GM21423 (cell line): Measurements from ENCODE around the gene FBXL14.

Experiments
- ATAC-seq: cut with Tn5 transposase; IDR thresholded peaks from one replicate; pipeline ENCODE4 v1.9.1; 2021; ENCODE audit warnings: mild to moderate bottlenecking, moderate library complexity; ENCODE audit not compliant: unreplicated experiment

FBXL14 gene

GRCh38 chr12:1595026-1595561, 713 bp upstream of the FBXL14 start:
- peak; percentile 1 for ATAC-seq

DNA sequence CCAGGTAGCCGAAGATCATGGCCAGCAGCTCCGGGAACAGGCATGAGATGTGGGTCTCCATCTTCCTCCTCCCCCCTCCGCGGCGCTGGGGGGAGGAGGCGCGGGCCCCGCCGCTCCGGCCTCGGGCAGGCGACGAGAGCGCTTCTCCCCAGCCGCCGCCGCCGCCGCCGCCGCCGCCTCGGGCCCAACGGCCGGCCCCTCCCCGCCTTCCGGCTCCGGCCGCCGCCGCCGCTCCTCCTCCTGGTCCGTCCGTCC, 448 bp downstream of the FBXL14 start:
- no peak for ATAC-seq

DNA sequence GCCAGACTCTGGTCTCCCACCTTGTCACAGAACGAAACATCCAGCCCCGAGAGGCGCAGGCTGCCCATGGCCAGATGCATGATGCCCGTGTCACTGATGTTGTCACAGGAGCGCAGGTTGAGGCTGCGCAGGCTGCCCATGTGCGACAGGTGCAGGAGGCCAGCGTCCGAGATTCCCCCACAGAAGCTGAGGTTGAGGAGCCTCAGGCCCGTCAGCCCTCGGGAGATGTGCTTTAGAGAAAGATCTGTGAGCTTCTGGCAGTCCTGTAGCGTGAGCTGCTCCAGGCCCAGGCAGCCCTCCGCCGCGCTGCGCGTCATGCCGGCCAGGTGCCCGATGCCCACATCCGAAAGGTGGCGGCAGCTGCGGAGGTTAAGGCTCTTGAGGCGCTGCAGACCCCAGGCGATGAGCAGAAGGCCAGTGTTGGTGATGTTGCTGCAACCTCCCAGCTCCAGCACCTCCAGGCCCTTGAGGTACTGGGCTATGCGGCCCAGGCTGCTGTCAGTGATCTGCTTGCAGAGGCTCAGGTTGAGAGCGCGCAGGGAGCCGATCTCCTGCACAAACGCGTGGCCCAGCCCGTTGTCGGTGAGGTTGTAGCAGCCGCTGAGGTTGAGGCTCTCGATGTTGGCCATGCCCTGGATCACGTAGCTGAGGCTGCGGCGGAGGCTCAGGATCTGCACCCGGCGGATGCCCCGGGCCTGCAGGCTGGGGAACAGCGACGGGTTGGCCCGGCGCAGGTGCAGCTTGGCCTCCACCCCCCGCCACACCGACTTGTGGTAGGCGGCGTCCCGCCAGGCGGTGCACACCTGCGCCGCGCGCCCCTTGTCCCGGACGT, 991 bp downstream of the FBXL14 start:
- ATAC-seq, result peak; percentile 23

GRCh38 chr12:1592444-1593173, 1.8 kb downstream of the FBXL14 start:
- no peak for ATAC-seq

DNA sequence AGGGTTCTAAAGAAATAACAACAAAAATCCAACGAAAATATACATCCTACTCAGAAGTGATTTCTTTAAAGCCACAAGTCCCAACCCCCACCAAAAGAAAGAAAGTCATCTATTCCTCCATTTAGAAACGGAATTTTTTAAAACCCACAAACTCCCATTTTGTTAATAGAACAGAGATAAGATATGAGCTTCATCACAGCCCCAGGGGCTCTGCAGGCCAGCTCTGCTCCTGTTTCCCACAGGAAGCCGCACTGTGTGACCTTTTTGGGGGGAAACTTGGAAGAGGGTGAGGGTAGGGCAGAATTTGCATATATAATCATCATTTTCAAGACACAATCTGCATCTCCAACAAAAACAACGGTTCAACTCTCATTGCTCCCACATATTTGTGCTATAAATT, 2.8 kb downstream of the FBXL14 start:
- no peak for ATAC-seq

GRCh38 chr12:1591034-1591433, 3.3 kb downstream of the FBXL14 start:
- ATAC-seq, result no peak

DNA sequence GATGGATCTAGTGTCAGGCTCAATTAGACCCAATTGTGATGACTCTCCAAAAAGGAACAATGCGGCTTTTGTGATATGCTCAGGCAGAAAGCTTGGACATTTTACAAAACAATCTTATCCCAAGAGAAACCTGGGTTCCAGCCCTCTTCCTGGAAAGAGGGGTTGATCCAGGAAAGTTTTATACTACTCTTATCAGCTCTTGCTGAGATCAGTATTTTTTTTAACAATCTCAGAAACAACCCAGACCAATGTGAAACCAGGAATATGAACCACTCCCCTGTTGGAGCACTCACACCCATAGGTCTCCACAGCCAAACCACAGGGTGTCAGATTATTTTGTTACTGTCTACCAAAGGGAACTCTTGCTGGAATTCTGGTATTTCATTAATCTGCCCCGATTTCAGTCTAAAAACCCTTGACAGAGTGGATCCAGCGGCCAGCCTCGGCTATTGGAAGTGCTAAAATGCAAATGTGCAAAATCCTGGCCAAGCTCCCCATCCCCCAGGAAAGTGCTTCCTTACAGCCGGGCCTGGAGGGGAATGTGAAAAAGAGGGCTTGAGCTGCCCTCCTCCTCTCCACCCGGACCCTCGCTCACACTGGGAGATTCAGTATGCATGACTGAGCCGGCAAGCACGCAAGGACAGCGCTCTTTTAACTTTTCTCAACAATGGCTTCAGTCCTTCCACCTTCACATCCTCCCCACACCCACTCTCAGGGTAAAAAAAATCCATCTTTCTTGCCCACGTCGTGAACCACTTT, 4.0 kb downstream of the FBXL14 start:
- ATAC-seq, result no peak

- ATAC-seq, result no peak
These were observed 5.8 kb downstream of the FBXL14 start for GRCh38 chr12:1588575-1588947.

DNA sequence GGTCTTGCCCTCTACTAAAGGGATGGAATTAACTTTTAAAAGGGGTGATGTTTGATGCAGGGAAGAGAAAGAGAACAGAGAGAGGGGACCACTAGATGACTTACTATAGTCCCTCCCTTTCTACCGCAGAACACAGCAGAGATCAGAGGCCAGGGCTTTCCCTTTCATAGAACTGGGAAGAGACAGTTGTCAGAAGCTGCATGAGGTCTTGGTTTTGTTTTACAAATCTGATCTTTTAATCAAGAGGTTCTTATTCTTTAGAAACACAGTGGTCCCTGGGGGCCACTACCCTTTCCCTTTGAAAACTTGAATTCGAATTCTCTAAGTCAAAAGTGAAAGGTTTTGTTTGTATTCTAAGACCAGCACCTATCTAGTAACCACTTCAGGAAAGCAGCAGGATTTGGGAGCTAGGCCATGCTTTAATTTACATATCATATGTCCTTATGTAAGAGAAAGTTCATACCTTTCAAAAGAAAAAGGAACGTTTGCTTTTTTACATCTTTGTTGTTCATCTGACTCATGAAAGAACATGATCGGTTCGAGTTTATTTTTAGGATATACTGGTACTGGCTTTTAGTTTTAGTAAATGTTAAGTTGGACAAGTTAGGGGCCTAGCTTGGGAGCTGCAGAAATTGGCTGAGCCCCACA, 6.3 kb downstream of the FBXL14 start:
- ATAC-seq, result no peak

GRCh38 chr12:1584326-1584725, 10.1 kb downstream of the FBXL14 start:
- ATAC-seq, result no peak

DNA sequence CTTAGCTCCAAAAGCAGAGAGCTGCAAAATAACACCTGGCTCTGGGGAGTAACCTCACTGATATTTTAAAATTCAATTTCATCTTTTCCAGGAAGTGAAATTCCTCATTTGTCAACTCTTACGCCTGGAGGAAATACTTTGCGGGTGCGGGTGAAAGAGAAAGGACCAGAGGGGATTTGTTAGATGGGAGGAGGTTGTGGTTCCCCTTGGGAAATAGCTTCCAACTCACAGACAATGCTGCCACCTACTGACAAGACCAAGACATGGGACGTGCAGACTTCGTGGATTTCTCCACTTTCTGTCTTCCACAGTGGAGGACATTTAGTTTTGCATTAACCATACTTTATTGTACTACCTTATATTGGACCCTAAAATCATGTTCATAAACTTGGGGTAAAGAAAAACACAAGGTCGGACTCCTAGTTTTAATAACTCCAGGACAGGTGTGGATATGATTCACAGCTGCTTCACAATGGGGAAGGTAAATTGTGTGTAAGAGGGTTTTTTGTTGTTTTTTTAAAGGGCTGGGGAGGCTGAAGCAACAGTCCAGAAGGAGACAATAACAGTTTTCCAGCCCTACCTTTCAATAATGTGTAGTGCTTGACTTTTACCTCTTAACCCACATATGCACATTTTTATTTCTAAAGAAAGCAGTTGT, 10.8 kb downstream of the FBXL14 start:
- peak; percentile 83 for ATAC-seq

GRCh38 chr12:1582709-1583050, 11.7 kb downstream of the FBXL14 start:
- no peak for ATAC-seq

- no peak for ATAC-seq
These were observed 12.2 kb downstream of the FBXL14 start for GRCh38 chr12:1581973-1582708.

DNA sequence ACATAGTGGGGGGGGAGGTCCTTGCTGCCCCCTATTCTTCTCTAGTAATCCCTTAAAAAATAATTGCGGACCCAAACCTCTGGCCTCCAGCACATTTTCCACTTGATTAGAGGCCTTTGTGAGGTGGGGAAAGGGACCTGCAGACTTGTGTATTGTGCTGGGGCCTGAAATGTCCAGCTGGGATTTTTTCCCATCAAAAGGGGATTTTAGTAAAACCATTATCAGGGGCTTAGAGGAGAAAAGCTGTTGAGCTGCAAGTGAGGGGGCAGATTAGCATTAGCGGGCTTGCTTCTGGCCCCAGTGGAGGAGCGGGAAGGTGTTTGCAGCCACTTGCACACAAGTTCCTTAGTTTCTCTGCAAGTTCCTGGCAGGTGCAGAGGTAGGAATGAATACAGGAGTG, 13.9 kb downstream of the FBXL14 start:
- ATAC-seq, result no peak

GRCh38 chr12:1579651-1580435, 14.5 kb downstream of the FBXL14 start:
- no peak for ATAC-seq

DNA sequence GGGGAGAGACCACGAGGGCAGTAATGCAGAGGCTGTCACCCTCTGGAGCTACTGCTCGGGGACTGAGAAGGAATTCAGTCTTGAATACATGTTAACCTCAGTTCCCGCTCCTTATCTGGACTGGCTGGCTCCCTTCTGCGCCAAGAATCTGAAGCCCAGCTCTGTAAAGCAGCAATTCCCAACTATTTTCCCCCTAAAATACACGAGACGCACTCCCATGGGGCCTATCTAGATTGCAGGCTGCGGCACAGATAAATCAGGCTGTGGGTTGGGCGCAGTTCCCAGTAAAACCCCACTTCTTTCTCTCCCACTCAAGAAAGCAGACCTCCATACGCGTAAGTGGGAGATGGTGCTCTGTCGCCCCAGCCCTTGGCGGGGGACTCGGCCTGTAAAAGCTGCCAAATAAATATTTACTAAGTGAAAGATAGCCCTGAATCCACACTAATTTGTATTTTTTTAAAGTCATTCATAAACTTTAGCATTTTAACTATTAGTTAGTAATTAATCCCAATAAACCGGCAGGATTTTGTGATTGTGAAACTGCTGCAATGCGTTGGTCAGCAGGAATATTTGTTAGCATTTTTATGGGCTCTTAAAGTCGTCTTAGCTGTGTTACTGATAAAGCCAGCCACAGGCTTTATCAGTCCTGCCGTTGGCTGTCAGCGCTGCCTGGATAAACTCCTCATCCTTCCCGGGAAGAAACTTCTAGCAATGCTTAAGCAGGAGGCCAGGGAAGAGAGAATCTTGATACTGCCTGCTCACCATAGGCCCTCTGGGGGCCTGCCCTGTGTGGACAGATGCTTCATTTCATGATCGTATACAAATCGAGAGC, 17.8 kb downstream of the FBXL14 start:
- no peak for ATAC-seq

DNA sequence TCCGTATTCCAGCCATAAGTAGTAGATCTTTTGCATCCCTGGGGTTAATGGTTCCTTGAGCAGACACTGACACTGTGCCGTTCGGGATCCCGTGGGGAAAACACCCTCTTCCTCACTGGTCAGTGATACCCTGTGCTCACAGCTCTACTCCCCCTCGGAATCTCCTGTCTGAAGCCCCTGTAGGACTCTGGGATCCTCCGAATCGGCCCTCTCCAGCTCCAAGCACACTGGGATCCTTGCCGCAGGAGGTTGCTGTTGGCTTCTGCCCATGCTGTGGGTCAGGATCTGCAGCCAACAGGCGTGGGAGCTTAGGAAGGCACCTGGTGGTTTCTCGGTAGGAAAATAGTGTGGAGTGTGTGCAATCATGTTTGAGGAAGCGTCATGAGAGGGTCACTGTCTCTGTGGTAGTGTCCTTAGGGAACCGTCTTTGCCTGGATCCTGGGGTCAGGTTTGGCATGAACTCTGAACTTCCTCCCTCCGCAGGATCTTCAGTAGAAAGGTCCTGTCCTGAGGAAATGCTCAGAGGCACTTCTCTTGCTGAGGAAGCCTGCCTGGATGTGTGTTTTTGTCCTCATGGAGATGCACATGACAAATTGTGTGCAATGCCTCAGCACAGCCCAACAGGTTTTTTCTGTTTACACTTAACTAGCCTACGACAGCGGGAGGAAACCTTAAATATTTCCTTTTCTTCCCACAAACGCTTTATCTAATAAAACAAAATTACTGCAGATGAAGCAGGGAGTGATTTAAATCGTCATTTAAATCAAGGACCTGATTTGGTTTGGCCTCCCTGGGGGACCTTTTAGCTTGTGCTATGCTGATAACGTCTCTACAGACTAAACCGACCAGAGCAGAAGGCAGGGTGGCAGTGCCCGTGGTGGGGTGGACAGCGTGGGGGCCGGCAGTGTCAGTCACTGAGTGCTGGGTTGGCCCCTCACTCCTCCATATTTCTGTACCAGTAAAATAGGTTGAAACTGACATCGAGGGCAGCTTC, 18.7 kb downstream of the FBXL14 start:
- no peak for ATAC-seq
